DND-41 (cell line): Measurements from ENCODE around the gene HOXA5.
A peak's percentile ranks its signal among the peaks of the same experiment; 100 is the strongest.

ENCODE experiments used
- ATAC-seq: fragments of 200-7000 bp; cut with Tn5 transposase; 3 replicates; pipeline ENCODE4 v1.9.1; 2021; ENCODE audit warnings: low read depth; ENCODE audit not compliant: insufficient read depth
- DNase-seq: peaks from one replicate; pipeline ENCODE4 v3.0.0-alpha.2; 2020
- H2AFZ ChIP-seq: 2 replicates; pipeline ENCODE4 v1.6.0; 2012; ENCODE audit warnings: low read depth, low read length
- H3K27ac ChIP-seq: 2 replicates; pipeline ENCODE4 v1.5.1; 2012; ENCODE audit warnings: low read length, inconsistent platforms
- H3K27me3 ChIP-seq: fragments of 200-600 bp; sonication (generic); 2 replicates; pipeline ENCODE4 v1.6.0; 2012; ENCODE audit warnings: low read length, mild to moderate bottlenecking, inconsistent platforms; ENCODE audit not compliant: insufficient read depth, poor library complexity
- H3K36me3 ChIP-seq: 2 replicates; pipeline ENCODE4 v1.5.1; 2012; ENCODE audit warnings: low read length, inconsistent platforms; ENCODE audit not compliant: insufficient read depth
- H3K4me1 ChIP-seq: 2 replicates; pipeline ENCODE4 v1.5.1; 2012; ENCODE audit warnings: mild to moderate bottlenecking, low read length; ENCODE audit not compliant: insufficient read depth
- H3K4me2 ChIP-seq: 2 replicates; pipeline ENCODE4 v1.6.0; 2012; ENCODE audit warnings: mild to moderate bottlenecking, moderate library complexity, low read length, inconsistent platforms; ENCODE audit not compliant: insufficient read depth
- H3K4me3 ChIP-seq, 2 experiments: fragments of 200-600 bp in 1 of 2; shearing (Covaris generic) in 1 of 2; 2 replicates each; pipeline ENCODE4 v1.5.1; 2012 to 2016; ENCODE audit warnings: inconsistent platforms in 2 of 2, low read length in 2 of 2, mild to moderate bottlenecking in 2 of 2, low read depth in 1 of 2, moderate library complexity in 1 of 2
- H3K79me2 ChIP-seq: 2 replicates; pipeline ENCODE4 v1.6.0; 2012; ENCODE audit warnings: low read length, inconsistent platforms; ENCODE audit not compliant: insufficient read depth
- H3K9ac ChIP-seq: 2 replicates; pipeline ENCODE4 v1.6.0; 2012; ENCODE audit warnings: low read depth, mild to moderate bottlenecking, inconsistent platforms, low read length, moderate library complexity
- H3K9me3 ChIP-seq: 2 replicates; pipeline ENCODE4 v1.5.1; 2012; ENCODE audit warnings: low read length, moderate library complexity, mild to moderate bottlenecking, inconsistent platforms; ENCODE audit not compliant: insufficient read depth, severe bottlenecking
- H4K20me1 ChIP-seq: 2 replicates; pipeline ENCODE4 v1.6.0; 2012; ENCODE audit warnings: low read length; ENCODE audit not compliant: insufficient read depth
- CTCF ChIP-seq: IDR thresholded peaks from 2 replicates; pipeline ENCODE4 v1.5.1; 2012; ENCODE audit warnings: borderline replicate concordance, low read length, moderate library complexity, mild to moderate bottlenecking; ENCODE audit not compliant: poor library complexity, severe bottlenecking; ENCODE audit errors: extremely low read depth
- EZH2 ChIP-seq: IDR thresholded peaks from 3 replicates; pipeline ENCODE4 v1.6.1; 2012; ENCODE audit warnings: borderline replicate concordance, low read depth, mild to moderate bottlenecking, moderate library complexity, low read length, inconsistent platforms; ENCODE audit not compliant: severe bottlenecking

Gene HOXA5

GRCh38 chr7:27153526-27153925 lies 10.0 kb upstream of the HOXA5 start:
- Histone ChIP-seq H3K79me2 (peaks cover 31% of the 10 kb centered on the region), H3K36me3 (no peaks in the 10 kb centered on the region), H3K27me3 (no peaks in the 10 kb centered on the region), H3K4me2 (no peak overlapping the region), H3K4me3 (no peak overlapping the region), H3K9ac (no peak overlapping the region), H3K27ac (no peak overlapping the region), H2AFZ (no peak overlapping the region), H3K4me1 (peaks cover 40% of the 10 kb centered on the region), H3K9me3 (no peaks in the 10 kb centered on the region), H4K20me1 (no peaks in the 10 kb centered on the region)
- no peak for DNase-seq
- no peak for ATAC-seq
- TF ChIP-seq CTCF (no peak), EZH2 (no peak)

DNA sequence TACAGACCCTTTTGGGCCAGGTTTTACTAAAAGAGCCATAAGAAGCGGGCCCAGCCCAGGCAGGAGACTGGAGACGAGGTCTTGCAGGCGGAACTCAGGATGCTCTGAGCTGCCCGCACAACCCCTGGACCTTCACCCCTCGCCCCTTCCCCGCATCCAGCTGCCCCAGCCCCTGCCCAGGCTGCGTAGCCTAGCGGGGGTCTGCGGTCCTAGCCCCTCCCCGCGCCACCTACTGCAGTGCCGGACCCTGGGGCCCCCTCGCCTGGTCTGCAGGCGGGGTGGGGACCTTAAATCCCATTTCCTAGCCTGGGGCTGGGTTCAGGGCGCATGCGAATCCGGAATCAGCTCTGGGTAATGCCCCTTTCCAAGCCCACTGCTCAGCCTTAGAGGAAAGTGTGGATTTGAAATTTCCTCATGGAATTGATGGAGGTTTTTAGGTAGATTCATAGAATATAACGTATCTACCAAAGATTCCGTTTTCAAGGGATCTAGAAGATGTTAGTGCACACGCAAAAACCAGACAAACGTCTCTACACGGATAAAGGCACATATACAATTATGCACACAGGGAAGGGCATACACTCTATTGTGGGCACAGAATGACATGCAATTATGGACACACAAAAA lies 9.4 kb upstream of the HOXA5 start:
- Histone ChIP-seq H4K20me1 (no peaks in the 10 kb centered on the region), H3K36me3 (no peaks in the 10 kb centered on the region), H3K27ac (no peak overlapping the region), H3K4me2 (no peak overlapping the region), H3K4me3 (no peak overlapping the region), H3K9ac (no peak overlapping the region), H3K79me2 (peaks cover 36% of the 10 kb centered on the region), H3K9me3 (no peaks in the 10 kb centered on the region), H3K27me3 (no peaks in the 10 kb centered on the region), H2AFZ (no peak overlapping the region), H3K4me1 (peaks cover 45% of the 10 kb centered on the region)
- DNase-seq (no peak), ATAC-seq (no peak)
- TF ChIP-seq CTCF: no peak
- no peak for TF ChIP-seq EZH2

DNA sequence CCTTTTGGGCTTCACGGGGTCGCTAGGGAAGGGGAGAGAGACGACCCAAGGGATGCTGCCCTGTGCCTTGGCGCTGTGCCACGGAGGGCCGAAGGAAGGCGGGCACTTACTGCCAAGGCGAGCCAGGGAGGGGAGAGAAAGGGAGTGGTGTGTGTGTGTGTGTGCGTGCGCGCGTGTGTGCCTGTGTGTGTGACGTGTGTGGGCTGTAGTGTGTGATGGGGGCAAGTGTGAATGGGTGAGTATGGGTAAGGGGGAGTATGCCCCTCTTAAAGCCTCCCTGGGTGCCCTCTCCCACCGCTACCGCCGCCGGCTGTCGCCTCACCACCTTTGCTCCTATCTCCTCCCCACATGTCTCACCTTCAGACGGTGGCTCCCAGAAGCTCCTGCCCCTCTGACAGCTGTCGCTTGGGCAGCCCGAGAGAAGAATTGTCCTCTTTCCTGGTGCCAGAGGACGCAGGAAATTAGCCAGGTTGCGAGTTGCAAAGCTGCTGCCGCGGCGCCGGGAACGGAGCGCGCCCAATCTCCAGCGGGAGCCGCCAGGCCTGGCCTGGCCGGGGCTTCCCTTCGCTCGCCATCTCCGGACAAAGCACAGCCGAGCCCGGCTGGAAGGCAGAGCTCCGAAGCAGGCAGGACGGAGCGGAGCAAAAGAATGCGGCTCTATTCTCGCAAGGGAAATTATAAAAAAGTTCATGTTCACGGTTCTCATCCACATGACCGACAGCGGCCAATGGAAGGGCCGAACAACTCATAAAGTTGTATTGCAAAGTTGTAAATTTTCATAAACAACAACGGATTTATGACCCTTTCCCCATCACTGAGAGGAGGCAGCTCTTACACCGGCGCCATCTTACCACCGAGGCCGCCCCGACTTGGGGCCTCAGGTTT lies 8.7 kb upstream of the HOXA5 start, which contains the start of gene HOXA3:
Gene HOXA3, minus strand, starts transcription at position 653 of the 885 bp plus-strand sequence. CDS start 41,943 bp downstream, outside the sequence.
- H3K36me3 ChIP-seq: no peaks in the 10 kb centered on the region
- peaks cover 43% of the 10 kb centered on the region for H3K4me1 ChIP-seq
- H3K27me3 ChIP-seq: no peaks in the 10 kb centered on the region
- H3K27ac ChIP-seq: peak within 1 kb of the TSS; percentile 80; the same call in 1 of the 2 replicates
- H3K9me3 ChIP-seq: no peaks in the 10 kb centered on the region
- no peaks in the 10 kb centered on the region for H4K20me1 ChIP-seq
- H3K79me2 ChIP-seq: peaks cover 36% of the 10 kb centered on the region
- H2AFZ ChIP-seq: peak within 1 kb of the TSS; percentile 82
- peak within 1 kb of the TSS; percentile 69 for H3K4me2 ChIP-seq
- peak within 1 kb of the TSS; percentile 73 for H3K9ac ChIP-seq
- H3K4me3 ChIP-seq: peak within 1 kb of the TSS in 1 of 2 experiments; percentile 64; a peak in 2 of 4 replicates
- DNase-seq (no peak), ATAC-seq (no peak)
- TF ChIP-seq EZH2 (no peak), CTCF (no peak)
